ENCODE measurements around the gene FCHSD2. TPM values are rescaled to one million over a fixed set of nuclear protein-coding genes. Genes with fewer than 3 reads are reported as not detected.
"Not testable (repeated sequence)": the region's sequence is repeated elsewhere in the genome, so short reads cannot be mapped to it uniquely, and the experiment has no call there.

The FCHSD2 gene
- total RNA-seq, 2 donors from 2014 or later, result 41.1 to 45.0 TPM

DNA sequence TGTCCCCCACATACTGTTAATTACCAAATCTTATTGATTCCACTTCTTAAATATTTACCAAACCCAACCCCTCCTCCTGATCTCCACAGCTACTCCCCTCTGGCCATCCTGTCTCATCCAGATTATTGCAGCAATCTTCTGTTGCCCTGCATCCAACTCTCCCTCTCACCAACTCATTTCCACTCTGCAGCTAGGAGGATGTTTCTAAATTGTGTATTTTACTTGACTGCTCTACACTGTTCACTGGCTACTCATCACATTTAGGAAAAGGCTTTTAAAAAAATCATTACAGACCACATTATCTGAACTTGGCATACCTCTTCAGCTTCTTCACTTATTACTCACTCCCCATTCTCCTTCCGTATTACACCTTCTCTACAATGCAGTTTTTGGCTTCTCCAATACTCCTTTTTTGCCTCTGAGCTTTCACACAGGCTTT lies 210.0 kb downstream of the FCHSD2 start:
- H3K4me1 Mint-ChIP-seq, result peaks cover 7% of the 10 kb centered on the region
- no peaks in the 10 kb centered on the region for H3K9me3 ChIP-seq (ENCODE audit: control insufficient read depth, low read length, poor library complexity, severe bottlenecking)
- H3K27me3 Mint-ChIP-seq, result no peaks in the 10 kb centered on the region
- no peak overlapping the region for H3K4me3 Mint-ChIP-seq
- no peak for DNase-seq
- no peak for ATAC-seq
- no peaks in the 10 kb centered on the region for H3K36me3 Mint-ChIP-seq (ENCODE audit: low read depth)
- no peak overlapping the region for H3K27ac Mint-ChIP-seq

DNA sequence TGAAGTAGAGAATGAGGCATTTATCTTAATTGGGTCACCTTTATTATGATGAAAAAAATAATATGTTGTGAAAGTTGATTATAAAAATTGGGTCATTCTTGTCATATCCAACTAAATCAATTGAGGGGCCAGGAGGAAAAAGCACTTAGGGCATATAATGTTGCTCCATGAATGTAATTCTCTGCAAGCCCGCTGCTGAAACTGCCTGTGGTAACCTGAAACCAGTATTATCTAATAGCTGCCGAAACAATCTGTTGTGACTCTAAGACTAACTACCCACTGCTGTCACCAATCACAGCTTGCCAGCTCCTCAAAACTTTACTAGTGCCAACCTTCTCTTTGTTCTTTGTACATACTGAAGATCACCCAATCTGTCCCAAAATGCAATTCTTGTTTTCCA lies 212.1 kb downstream of the FCHSD2 start:
- H3K9me3 ChIP-seq (ENCODE audit: control insufficient read depth, low read length, poor library complexity, severe bottlenecking), result no peaks in the 10 kb centered on the region
- H3K27ac Mint-ChIP-seq, result no peak overlapping the region

DNA sequence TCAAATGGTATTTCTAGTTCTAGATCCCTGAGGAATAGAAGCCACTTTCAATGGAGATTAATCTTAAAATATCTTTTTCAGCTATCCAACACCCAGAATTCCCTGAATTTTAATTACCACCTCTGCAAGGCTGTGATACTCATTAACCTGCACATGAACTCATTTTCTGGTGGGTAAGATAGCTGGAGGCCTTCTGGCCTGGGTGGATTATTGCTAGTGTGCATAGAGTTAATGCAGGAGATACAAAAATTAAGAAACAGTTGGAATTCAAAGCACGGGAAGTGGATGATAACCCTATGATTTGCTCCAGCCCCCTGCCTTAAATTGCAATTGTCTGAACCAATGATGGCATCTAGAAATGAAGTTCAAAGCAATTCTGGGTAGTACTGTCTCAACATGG lies 212.9 kb downstream of the FCHSD2 start:
- H3K9me3 ChIP-seq (ENCODE audit: control insufficient read depth, low read length, poor library complexity, severe bottlenecking), result no peaks in the 10 kb centered on the region
- H3K27ac Mint-ChIP-seq, result no peak overlapping the region
- no peaks in the 10 kb centered on the region for H3K27me3 Mint-ChIP-seq
- H3K36me3 Mint-ChIP-seq (ENCODE audit: low read depth), result no peaks in the 10 kb centered on the region
- no peak for DNase-seq
- no peak for ATAC-seq
- H3K4me3 Mint-ChIP-seq, result no peak overlapping the region
- H3K4me1 Mint-ChIP-seq, result peaks cover 8% of the 10 kb centered on the region

More for the DNA sequence above, 212.1 kb downstream of the FCHSD2 start:
- H3K4me3 Mint-ChIP-seq, result no peak overlapping the region
- H3K36me3 Mint-ChIP-seq (ENCODE audit: low read depth), result no peaks in the 10 kb centered on the region
- DNase-seq, result no peak
- H3K4me1 Mint-ChIP-seq, result peaks cover 6% of the 10 kb centered on the region
- no peaks in the 10 kb centered on the region for H3K27me3 Mint-ChIP-seq
- no peak for ATAC-seq

DNA sequence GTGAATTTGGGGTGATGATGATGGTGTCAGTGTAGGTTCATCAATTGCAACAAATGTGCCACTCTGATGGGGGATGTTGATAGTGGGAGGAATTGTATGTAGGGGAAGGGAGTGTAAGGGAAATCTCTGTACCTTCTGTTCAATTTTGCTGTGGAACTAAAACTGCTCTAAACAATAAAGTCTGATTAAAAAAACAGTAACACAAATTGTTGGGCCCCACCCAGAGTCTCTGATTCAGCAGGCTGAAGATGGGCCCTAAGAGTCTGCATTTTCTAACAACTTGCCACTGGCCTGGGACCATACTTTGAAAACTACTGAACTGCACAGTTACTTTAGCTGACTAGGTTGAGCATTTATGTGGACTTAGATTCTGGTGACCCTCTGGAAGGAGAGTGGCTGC lies 214.7 kb downstream of the FCHSD2 start:
- H3K27ac Mint-ChIP-seq, result no peak overlapping the region

DNA sequence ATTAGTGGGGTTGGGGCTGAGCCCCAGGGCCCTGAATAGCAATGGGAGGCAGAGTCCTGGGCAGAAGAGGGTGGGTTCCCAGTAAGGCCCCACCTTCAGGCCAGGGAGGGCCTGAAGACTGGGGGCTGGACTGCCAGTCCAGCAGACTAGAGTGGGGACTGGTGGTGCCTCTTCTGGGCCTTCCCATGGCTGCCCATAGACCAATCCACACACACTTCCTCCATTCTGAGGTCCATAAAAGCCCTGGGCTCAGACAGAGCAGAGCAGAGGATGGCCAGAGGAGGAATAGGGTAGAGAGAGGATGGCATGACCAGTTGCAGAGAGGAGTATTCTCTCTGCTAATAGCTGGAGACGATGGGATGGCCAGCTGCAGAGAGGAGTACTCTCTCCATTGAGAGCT lies 216.0 kb downstream of the FCHSD2 start:
- ATAC-seq, result no peak
- Mint-ChIP-seq H3K4me1 (peaks cover 8% of the 10 kb centered on the region), H3K36me3 (ENCODE audit: low read depth) (peaks cover 4% of the 10 kb centered on the region), H3K27me3 (no peaks in the 10 kb centered on the region), H3K27ac (no peak overlapping the region), H3K4me3 (no peak overlapping the region)
- no peak for DNase-seq
- no peaks in the 10 kb centered on the region for H3K9me3 ChIP-seq (ENCODE audit: control insufficient read depth, low read length, poor library complexity, severe bottlenecking)

More for the DNA sequence above, 214.7 kb downstream of the FCHSD2 start:
- H3K4me3 Mint-ChIP-seq, result no peak overlapping the region
- H3K9me3 ChIP-seq (ENCODE audit: control insufficient read depth, low read length, poor library complexity, severe bottlenecking), result no peaks in the 10 kb centered on the region
- ATAC-seq (no peak), DNase-seq (no peak)
- no peaks in the 10 kb centered on the region for H3K27me3 Mint-ChIP-seq
- peaks cover 8% of the 10 kb centered on the region for H3K4me1 Mint-ChIP-seq
- no peaks in the 10 kb centered on the region for H3K36me3 Mint-ChIP-seq (ENCODE audit: low read depth)

- ATAC-seq, result no peak
- Mint-ChIP-seq H3K27me3 (no peaks in the 10 kb centered on the region), H3K27ac (no peak overlapping the region), H3K4me3 (no peak overlapping the region), H3K36me3 (ENCODE audit: low read depth) (peaks cover 4% of the 10 kb centered on the region), H3K4me1 (peaks cover 8% of the 10 kb centered on the region)
- no peaks in the 10 kb centered on the region for H3K9me3 ChIP-seq (ENCODE audit: control insufficient read depth, low read length, poor library complexity, severe bottlenecking)
- no peak for DNase-seq
Observed at GRCh38 chr11:72925656-72926055, 216.5 kb downstream of the FCHSD2 start.

GRCh38 chr11:72924568-72925190 lies 217.4 kb downstream of the FCHSD2 start:
- Mint-ChIP-seq H3K36me3 (ENCODE audit: low read depth) (peaks cover 6% of the 10 kb centered on the region), H3K27ac (peak overlapping the region; percentile 56), H3K4me1 (peaks cover 11% of the 10 kb centered on the region)

GRCh38 chr11:72921028-72921716 lies 220.9 kb downstream of the FCHSD2 start:
- Mint-ChIP-seq H3K27ac (no peak overlapping the region), H3K4me3 (no peak overlapping the region), H3K4me1 (peaks cover 5% of the 10 kb centered on the region), H3K36me3 (ENCODE audit: low read depth) (peaks cover 6% of the 10 kb centered on the region), H3K27me3 (no peaks in the 10 kb centered on the region)
- no peaks in the 10 kb centered on the region for H3K9me3 ChIP-seq (ENCODE audit: control insufficient read depth, low read length, poor library complexity, severe bottlenecking)
- DNase-seq, result no peak
- no peak for ATAC-seq

More at GRCh38 chr11:72924568-72925190, 217.4 kb downstream of the FCHSD2 start:
- Mint-ChIP-seq H3K4me3 (no peak overlapping the region), H3K27me3 (no peaks in the 10 kb centered on the region)
- no peak for DNase-seq
- peak; percentile 66 for ATAC-seq
- no peaks in the 10 kb centered on the region for H3K9me3 ChIP-seq (ENCODE audit: control insufficient read depth, low read length, poor library complexity, severe bottlenecking)

- no peak for ATAC-seq
- DNase-seq, result no peak
- no peak overlapping the region for H3K27ac Mint-ChIP-seq
- peaks cover 5% of the 10 kb centered on the region for H3K4me1 Mint-ChIP-seq
- H3K36me3 Mint-ChIP-seq (ENCODE audit: low read depth), result peaks cover 6% of the 10 kb centered on the region
- H3K27me3 Mint-ChIP-seq, result no peaks in the 10 kb centered on the region
- H3K9me3 ChIP-seq (ENCODE audit: control insufficient read depth, low read length, poor library complexity, severe bottlenecking), result no peaks in the 10 kb centered on the region
- no peak overlapping the region for H3K4me3 Mint-ChIP-seq
Observed at GRCh38 chr11:72920001-72920400, 222.1 kb downstream of the FCHSD2 start.

DNA sequence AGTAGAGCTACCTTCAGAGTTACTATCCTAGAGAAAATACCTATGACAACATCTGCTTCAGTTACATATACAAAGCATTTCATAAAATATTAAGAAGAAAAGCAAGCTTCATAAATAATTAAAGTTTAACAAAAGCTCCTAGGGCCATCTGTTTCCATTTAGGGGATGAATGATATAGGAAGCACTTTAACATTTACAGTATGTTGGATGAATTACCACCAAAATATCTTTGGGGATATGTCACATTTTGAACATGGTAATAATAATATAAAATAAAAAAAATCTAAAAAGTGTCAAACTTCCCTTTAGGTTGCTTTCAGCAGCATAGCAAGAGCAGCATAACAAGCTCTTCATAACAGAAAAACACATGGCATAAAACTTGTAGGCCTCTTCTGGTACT lies 223.3 kb downstream of the FCHSD2 start:
- Mint-ChIP-seq H3K27me3 (no peaks in the 10 kb centered on the region), H3K27ac (no peak overlapping the region), H3K4me3 (no peak overlapping the region), H3K4me1 (peaks cover 3% of the 10 kb centered on the region), H3K36me3 (ENCODE audit: low read depth) (peaks cover 6% of the 10 kb centered on the region)
- H3K9me3 ChIP-seq (ENCODE audit: control insufficient read depth, low read length, poor library complexity, severe bottlenecking), result no peaks in the 10 kb centered on the region
- DNase-seq (no peak), ATAC-seq (no peak)

- no peaks in the 10 kb centered on the region for H3K27me3 Mint-ChIP-seq
- ATAC-seq (no peak), DNase-seq (no peak)
- H3K9me3 ChIP-seq (ENCODE audit: control insufficient read depth, low read length, poor library complexity, severe bottlenecking), result no peaks in the 10 kb centered on the region
- no peak overlapping the region for H3K4me3 Mint-ChIP-seq
- no peak overlapping the region for H3K27ac Mint-ChIP-seq
- H3K4me1 Mint-ChIP-seq, result no peaks in the 10 kb centered on the region
- H3K36me3 Mint-ChIP-seq (ENCODE audit: low read depth), result peaks cover 2% of the 10 kb centered on the region
Observed at GRCh38 chr11:72912253-72912652, 229.9 kb downstream of the FCHSD2 start.

DNA sequence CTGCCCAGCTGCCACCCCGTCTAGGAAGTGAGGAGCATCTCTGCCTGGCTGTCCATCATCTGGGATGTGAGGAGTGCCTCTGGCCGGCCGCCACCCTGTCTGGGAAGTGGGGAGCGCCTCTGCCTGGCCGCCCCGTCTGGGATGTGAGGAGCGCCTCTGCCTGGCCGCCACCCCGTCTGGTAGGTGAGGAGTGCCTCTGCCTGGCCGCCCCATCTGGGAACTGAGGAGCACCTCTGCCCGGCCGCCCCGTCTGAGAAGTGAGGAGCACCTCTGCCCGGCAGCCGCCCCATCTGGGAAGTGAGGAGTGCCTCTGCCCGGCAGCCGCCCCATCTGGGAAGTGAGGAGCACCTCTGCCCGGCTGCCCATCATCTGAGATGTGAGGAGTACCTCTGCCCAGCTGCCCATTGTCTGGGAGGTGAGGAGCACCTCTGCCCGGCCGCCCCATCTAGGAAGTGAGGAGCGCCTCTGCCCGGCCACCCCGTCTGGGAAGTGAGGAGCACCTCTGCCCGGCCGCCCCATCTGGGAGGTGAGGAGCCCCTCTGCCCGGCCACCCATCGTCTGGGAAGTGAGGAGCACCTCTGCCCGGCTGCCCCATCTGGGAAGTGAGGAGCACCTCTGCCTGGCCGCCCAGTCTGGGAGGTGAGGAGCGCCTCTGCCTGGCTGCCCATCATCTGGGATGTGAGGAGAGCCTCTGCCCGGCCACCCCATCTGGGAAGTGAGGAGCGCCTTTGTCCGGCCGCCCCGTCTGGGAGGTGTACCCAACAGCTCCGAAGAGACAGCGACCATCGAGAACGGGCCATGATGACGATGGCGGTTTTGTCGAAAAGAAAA lies 232.3 kb downstream of the FCHSD2 start:
- not testable (repeated sequence) for H3K9me3 ChIP-seq (ENCODE audit: control insufficient read depth, low read length, poor library complexity, severe bottlenecking); H3K4me1 Mint-ChIP-seq; H3K27ac Mint-ChIP-seq; H3K36me3 Mint-ChIP-seq (ENCODE audit: low read depth); DNase-seq; ATAC-seq; H3K27me3 Mint-ChIP-seq; H3K4me3 Mint-ChIP-seq

GRCh38 chr11:72908032-72908676 lies 234.0 kb downstream of the FCHSD2 start:
- H3K4me1 Mint-ChIP-seq, result no peaks in the 10 kb centered on the region
- ATAC-seq (no peak), DNase-seq (no peak)
- no peaks in the 10 kb centered on the region for H3K27me3 Mint-ChIP-seq
- no peak overlapping the region for H3K4me3 Mint-ChIP-seq
- no peaks in the 10 kb centered on the region for H3K9me3 ChIP-seq (ENCODE audit: control insufficient read depth, low read length, poor library complexity, severe bottlenecking)
- no peak overlapping the region for H3K27ac Mint-ChIP-seq
- peaks cover 2% of the 10 kb centered on the region for H3K36me3 Mint-ChIP-seq (ENCODE audit: low read depth)
